GM21529 (cell line): ENCODE data around the gene PRM1.

Experiments used
- ATAC-seq: cut with Tn5 transposase; IDR thresholded peaks from one replicate; pipeline ENCODE4 v1.9.1; 2021; ENCODE audit not compliant: unreplicated experiment

PRM1 gene

DNA sequence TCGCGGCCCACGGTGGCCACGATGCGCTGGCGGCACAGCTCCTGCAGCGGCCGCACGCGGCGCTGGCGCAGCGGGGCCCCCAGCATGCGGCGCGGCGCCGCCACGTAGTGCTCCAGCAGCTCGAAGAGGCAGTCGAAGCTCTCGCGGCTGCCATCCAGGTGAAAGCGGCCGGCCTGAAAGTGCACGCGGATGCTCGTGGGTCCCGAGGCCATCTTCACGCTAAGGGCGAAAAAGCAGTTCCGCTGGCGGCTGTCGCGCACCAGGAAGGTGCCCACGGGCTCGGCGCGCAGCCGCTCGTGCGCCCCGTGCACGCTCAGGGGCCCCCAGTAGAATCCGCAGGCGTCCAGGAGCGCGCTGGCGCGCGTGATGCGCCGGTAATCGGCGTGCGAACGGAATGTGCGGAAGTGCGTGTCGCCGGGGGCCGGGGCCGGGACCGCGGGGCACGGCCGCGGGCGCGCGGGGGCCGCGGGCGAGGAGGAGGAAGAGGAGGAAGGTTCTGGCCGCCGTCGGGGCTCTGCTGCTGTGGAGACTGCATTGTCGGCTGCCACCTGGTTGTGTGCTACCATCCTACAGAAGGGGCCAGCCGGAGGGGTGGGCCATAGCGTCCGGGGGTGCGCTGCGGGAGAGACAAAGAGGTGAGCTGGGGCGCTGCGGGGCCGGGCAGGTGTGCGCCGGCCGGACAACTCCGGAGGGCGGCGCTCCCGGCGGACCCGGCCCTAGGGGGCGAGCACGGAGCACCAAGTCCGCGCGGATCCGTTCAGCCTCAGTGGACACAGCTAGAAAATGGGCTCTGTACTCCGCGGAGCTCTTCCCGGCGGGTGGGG, 26.0 kb downstream of the PRM1 start:
- peak; percentile 5 for ATAC-seq

GRCh38 chr16:11253995-11254912, 26.9 kb downstream of the PRM1 start:
- ATAC-seq: no peak

DNA sequence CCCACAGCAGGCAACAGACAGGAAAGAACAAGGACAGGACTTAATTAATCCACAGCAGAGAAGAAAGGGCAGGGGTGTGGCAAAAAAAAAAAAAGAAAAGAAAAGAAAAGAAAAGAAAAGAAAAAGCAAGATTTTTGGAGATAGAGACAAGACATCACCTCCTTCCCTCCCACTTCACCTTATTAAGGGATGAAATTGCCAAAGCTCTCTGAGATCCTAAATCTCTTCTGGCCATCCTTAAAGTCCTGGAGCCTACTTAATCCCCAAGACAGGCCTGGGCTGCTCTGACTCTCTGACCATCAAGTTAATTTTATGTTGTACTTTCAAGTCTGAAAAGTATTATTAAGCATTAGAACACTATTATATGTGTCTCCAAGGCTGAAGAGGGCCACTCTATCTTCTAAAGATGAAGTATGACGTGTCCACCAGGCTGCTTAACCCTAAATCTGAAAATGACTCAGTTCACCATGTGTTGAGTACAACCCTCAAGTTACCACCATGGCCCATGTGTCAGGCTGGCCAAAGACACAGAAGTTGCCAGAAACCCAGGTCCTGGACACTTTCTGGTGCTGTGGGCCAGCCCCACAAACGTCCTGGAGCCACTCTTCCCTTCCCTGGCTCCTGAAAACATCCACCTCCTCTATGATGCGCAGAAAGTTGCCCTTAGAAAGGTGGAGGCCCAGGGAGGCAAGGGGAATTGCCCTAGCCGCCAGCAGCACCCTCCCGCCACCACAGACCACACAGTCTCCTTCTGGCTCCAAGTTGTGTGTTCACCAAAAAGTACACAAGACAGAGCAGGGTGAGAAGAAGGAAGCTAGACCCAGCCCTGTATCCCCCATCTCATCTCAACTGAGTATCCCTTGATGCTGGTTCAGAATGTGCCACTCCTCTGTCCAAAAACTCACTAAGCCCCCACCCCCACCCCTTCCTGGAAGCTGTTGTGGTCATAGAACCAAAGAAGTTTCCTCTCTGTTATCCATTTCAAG, 27.8 kb downstream of the PRM1 start:
- ATAC-seq: no peak

DNA sequence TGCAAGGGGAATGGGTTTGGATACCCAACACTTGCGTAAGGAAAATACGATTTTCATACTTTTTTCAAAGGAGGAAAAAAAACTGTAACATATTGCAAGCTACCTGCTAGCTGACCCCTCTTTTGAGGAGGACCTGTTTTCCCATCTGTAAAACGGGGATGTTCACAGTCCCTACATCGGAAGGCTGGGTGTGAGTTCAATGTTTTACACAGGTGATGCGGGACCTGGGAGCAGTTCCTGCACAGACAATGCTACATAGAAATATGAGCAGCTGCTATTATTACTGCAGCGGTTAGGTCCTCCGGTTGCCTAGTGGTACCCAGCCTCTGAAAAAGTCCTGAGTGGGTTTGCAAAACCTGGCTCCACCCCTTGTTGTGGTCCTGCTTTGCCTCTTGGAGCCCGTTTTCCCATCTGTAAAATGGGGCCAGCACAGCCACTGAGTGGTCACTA, 28.6 kb downstream of the PRM1 start:
- no peak for ATAC-seq

DNA sequence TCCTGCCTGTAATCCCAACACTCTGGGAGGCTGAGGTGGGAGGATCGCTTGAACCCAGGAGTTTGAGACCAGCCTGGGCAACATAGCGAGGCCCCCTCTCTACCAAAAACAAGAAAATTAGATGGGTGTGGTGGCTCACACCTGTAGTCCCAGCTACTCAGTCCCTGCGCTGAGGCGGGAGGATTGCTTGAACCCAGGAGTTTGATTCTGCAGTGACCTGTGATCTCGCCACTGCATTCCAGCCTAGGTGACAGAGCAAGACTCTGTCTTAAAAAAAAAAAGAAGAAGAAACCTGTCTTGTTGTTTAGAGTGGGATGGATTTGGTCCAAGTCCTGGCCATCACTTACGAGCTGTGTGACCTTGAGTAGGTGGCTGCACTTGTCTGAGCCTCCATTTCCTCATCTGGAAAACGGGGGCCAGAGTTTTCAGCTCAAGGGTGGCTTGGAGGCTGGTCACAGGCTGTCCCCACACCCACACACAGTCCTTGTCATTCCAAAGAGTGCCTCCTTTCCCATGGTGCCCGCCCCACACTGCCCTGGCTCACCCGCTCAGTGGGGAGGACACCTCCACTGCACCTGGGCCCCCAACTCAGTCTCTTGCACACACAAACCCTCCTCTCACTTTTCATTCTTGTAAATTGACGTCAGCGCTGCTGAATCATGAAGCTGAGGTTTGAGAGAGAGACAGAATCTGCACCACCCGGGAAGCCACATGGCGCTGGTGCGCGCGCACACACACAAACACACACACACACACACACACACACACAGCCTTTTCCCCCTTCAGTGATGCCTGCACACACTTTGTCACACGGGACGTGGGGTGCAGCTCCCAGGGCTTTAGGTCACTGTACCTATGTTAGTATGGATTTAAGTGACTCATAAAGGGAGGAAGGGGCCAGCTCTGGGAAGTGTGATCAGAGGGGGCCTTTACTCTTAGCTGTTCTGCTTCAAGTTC, 29.3 kb downstream of the PRM1 start:
- ATAC-seq: no peak

DNA sequence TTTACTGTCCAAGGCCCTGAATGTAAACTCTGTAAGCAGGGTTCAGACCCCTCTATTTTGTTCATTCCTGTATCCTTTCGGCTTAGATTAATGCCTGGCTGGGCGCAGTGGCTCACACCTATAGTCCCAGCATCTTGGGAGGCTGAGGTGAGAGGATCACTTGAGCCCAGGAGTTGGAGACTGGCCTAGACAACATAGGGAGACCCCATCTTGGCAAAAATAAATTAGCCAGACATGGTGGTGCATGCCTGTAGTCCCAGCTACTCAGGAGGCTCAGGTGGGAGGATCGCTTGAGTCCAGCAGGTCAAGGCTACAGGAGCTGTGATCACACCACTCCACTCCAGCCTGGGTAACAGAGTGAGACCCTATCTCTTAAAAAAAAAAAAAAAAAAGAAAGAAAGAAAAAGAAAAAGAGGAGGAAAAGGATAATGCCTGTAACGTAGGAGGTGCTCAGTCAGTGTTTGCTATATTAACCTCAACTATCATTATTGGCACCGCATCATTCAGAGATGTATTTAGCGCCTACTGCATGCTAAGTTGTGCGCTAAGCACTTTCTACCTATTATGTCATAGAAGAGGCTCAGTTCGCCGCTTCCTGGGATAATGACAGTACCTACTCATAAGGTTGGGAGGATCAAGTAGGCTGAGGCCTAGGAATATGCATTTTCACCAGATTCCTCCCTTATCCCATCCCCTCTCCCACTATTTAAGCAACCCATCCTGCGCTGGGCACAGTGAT, 30.2 kb downstream of the PRM1 start:
- no peak for ATAC-seq

DNA sequence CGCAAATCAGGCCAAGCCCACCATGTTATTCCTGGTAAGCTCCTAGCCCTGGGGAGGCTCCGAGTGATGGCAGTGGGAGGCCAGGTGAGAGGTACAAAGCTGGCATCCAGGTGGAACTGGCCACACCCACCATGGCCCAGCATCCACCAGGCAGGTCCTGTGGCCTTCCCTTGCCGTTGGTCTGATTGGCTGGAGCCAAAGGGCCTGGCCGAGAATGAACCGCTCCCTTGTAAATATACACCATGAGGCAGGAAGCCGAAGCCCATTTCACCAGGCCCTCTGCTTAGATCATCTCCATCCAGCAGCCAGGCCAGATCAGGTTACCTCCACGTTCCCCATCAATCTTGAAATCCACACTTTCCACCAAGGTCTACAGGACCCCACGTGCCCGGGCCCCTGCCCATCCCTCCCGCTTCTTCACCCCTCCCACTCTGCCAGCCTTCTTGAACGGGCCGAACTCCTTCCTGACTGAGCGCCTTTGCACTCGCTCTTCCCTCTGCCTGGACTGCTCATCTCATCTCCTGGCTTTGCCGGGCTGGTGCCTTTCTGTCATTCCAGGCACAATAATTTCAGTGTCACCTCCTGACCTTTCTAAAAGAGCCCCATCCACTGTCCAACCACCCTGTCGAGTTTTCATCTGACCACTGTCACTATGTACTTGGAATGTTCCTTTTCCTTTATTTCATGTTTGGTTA, 30.9 kb downstream of the PRM1 start:
- ATAC-seq: no peak

GRCh38 chr16:11249233-11250061, 31.7 kb downstream of the PRM1 start:
- ATAC-seq: no peak

DNA sequence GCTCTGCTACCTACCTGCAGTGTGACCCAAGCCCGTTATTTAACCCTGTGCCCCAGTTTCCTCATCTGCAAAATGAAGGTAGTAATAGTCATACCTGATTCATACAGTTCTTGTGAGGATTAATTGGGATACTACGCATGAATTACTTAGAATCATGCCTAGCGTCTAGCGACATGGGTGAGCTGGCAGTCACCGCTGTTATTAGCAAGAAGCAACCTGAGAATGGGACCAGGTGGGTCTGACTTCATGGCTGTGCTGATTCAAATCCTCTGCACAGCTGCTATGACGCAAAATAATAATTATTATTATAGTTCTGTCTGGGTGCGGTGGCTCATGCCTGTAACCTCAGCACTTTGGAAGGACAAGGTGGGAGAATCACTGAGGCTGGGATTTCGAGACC, 33.0 kb downstream of the PRM1 start:
- ATAC-seq: no peak

DNA sequence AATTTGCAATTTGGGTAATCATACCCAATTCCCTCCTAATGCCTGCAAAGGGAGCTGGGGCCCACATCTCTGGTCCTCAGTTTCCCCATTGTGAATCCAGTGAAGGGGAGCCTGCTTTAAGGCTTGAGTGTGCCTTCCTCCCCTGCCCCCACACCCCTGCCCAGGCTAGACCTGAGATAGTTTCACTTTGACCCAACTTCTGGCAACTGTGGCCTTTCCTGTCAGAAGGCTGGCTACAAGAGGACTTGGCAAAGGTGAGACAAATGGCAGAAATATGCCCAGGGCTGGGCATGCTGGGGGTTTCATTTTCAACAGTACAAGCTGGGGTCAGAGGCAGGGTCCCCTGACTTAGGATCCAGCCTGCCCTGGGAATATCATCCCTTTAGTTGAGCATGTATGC, 35.1 kb downstream of the PRM1 start:
- no peak for ATAC-seq

DNA sequence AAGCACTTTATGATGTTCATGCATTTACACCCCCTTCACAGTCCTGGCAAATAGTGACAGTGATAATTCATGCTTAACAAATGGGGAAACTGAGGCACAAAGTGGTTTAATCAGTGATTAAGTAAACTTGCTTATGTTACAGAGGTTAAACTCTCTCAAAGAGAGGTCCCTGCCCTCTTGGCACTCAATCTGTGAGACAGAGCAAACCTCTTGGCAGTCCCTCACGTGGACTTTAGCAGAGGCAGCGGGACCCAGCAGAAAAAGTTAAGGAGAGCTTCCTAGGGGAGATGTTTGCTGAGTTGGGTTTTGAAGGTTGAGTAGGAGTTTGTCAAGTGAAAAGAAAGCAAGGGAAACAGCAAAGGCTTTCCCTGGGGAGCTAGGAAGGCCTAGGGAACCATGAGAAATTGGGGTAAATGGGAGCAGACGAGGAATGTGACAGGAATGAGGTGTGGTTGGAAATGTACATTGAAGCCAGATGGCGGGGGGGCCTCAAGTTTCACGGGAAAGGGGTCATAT, 35.9 kb downstream of the PRM1 start:
- ATAC-seq: no peak

DNA sequence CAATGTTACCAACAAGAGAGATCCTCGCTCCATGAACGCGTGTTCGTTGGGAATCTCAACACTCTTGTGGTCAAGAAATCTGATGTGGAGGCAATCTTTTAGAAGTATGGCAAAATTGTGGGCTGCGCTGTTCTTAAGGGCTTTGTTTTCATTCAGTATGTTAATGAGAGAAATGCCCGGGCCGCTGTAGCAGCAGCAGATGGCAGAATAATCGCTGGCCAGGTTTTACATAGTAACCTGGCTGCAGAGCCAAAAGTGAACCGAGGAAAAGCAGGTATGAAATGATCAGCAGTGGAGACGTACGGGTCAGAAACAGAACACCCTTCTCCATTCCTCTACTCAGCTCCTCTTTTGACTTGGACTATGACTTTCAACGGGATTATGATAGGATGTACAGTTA, 38.5 kb downstream of the PRM1 start:
- ATAC-seq: no peak

DNA sequence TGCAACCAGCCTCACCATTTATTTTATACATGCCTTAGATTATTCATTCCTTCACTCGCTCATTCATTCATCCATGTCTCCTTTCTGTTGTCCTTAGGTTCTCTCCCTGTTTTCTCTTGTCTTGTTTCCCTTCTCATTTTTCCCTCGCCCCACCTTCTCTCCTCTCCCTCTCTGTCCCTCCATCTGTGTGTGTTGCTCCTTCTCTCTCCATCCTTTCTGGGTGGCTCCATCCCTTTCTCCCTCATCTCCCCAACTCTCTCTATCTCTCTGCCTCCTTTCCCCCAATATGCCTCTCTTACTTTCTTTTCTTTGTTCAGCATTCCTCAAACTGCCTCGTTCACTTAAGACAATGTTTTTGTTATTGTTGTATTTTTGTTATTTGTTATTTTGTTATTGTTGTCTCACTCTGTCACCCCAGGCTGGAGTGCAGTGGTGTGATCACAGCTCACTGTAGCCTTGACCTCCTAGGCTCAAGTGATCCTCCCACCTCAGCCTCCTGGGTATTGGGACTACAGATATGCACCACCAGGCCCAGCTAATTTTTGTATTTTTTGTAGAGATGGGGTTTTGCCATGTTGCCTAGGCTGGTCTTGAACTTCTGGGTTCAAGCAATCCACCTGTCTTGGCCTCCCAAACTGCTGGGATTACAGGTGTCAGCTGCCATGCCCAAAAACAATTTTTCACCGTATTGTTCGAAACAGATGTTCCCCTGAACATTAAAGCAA, 39.5 kb downstream of the PRM1 start:
- ATAC-seq: no peak

DNA sequence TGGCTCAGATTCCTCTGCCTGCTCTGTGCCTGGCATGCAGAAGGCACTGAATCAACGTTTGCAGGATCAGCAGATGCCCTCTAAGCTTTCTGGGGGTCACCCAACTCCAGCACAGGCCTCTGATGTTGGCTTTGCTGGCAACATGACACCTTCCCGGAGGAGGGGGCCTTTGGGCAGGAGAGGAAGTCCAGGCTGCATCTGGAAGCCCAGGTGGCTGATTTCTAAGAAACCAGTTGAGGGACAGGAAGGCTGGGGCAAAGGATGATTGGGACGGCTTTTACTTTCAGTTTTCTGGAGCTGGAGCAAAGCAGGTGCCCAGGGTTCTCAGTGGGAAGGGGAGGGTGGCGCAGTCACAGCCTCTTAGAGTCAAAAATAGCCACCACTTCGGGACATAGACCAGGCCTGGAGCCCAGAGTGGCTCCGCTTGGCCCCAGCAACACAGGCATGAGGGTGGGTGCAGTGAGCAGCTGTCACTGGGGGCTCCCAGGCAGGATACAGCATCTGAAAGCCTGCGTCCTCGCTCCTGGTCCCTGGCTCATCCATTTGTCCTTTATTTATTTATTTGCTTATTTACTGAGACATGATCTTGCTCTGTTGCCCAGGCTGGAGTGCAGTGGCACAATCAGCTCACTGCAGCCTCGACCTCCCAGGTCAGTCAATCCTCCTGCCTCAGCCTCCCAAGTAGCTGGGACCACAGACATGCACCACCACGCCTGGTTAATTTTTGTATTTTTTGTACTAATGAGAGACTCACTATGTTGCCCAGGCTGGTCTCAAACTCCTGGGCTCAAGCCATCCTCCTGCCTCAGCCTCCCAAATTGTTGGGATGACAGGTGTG, 40.3 kb downstream of the PRM1 start:
- no peak for ATAC-seq
